GM20431 (cell line): ENCODE measurements around the gene PHACTR1.

ENCODE experiments used
- in situ Hi-C: fragments of 300-500 bp; cut with MseI, MboI; formaldehyde crosslinking; loops from one replicate; pipeline ENCODE4 v1.15.0; 2020; ENCODE audit warnings: low sequenced_read_pairs; ENCODE audit not compliant: unreplicated experiment

Gene PHACTR1

DNA sequence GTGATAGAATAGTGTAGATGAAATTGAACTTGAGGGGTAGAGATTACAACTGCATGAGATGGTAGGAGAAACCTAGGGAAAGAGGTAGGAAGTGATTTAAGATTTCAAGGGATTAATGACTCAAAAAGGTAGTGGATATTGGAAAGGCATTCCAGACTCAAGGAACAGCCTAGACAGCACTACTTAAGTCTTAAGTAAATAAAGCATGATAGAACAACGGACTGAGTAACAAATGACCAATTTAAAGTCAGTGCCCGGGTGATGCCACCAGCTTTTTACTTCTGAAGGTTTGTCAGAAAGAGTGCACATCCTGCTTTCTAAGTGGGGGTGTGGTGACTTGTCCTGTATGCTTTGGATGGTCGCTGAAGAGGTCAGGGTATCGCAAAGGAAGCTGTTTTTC lies 81.8 kb downstream of the PHACTR1 start:
- in situ Hi-C loops, result no loop called here

DNA sequence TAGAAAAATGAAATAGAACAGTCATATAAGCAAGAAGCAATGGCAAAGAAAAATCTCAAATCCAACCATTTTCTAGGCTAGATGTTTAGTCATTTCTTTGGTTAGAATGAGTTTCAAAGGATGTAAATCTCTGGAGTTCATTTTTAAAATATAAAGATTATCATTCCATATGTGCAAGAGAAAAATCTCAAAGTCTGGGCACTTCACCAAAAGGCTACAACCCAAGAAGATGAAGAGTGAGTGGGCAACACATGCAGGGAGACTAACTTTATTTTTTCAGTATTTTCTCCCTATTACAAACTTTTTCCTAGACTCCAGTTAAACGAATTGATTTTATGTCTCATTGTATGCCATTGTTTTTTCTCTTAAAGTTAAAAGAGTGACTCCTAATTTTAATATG lies 83.6 kb downstream of the PHACTR1 start:
- in situ Hi-C loops, result no loop called here

- in situ Hi-C loops, result no loop called here
These were observed 84.6 kb downstream of the PHACTR1 start for GRCh38 chr6:12801141-12801540.

- in situ Hi-C loops, result no loop called here
These were observed 85.9 kb downstream of the PHACTR1 start for GRCh38 chr6:12802440-12802839.

- in situ Hi-C loops, result no loop called here
These were observed 86.9 kb downstream of the PHACTR1 start for GRCh38 chr6:12803486-12803885.

- in situ Hi-C loops, result no loop called here
These were observed 88.5 kb downstream of the PHACTR1 start for GRCh38 chr6:12804952-12805645.

DNA sequence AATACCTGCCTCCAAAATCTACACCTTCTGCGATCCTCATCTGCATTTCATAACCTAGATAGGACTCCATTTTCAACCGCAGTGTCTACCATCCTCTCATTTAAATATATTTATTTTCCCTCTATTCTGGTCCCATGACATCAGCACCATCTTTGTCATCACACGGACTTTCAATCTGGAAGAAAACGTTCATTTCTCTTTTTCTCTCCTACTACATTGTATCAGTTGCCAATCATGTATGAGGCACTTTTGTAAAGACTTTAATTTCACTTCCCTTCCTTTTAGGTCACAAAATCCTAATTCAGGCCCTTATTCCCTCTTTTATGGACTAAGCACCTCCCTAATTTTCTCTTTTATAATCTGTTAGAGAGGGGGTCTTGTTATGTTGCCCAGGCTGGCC lies 89.6 kb downstream of the PHACTR1 start:
- in situ Hi-C loops, result no loop called here

GRCh38 chr6:12806796-12807195 lies 90.2 kb downstream of the PHACTR1 start:
- in situ Hi-C loops, result no loop called here

GRCh38 chr6:12811519-12811918 lies 95.0 kb downstream of the PHACTR1 start:
- in situ Hi-C loops, result no loop called here

- in situ Hi-C loops, result no loop called here
These were observed 96.8 kb downstream of the PHACTR1 start for GRCh38 chr6:12813321-12813720.

DNA sequence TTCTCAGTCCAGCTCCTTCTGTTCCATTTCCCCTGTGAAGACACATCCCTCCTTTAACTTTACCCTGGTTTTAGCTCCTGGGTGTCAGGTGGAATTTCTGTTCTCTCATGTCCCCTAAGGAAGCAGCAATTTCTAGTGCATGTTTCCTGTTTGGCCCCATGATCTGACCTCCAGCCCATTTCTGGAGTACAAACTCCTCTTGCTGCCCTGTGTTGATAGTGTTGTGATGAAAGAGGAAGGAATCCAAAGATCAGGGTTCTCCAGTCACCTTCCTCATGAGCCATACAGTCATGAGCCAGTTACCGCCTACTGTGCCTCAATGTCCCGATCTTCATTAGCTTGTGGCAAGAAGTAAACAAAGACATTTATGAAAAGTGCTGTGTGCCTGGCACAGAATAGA lies 97.4 kb downstream of the PHACTR1 start:
- in situ Hi-C loops, result no loop called here

- in situ Hi-C loops, result no loop called here
These were observed 98.5 kb downstream of the PHACTR1 start for GRCh38 chr6:12815089-12815488.

DNA sequence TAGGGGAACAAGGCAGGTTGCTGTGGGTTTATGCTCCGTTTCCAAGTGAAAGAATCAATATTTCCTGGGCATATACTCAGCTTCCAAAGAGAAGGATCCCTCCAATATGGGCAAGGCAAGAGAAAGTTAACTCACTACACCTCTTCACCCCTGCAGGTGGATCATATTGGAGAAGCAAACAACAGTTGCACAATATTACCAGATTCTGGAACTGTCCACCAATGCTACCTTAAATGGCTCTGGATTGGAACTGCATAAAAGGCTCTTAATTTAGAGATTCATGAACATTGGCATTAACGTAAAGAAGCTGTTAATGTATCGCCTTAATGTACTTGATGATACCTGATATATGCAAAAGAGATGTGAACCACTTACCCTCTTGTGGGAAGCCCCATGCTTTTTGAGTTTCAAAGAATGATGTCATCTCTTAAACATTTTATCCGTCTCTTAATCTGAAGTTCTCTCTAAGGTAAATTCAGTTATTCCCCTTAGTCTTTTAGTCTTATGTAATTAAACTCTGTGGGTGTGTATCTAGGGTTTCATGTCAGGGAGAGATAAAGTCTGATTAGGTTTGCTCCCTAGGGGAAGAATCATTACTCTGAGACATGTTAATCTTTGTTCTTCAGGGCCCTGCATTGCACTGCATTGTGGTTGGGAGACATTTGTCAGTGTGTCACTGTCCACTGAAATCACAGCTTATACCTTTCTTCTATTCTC lies 99.5 kb downstream of the PHACTR1 start:
- in situ Hi-C loops, result no loop called here

- in situ Hi-C loops, result no loop called here
These were observed 101.8 kb downstream of the PHACTR1 start for GRCh38 chr6:12818324-12818723.

DNA sequence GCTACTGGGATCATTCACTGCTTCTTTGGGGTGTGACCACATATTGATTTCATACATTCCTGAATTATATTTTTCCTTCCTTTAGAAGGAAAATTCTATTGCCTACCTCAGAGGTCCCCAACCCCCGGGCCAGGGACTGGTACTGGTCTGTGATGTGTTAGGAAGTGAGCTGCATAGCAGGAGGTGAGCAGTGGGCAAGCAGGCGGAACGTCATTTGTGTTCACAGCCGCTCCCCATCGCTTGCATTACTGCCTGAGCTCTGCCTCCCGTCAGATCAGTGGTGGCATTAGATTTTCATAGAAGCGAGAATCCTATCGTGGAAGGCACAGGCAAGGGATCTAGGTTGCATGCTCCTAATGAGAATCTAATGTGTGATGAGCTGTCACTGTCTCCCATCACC lies 107.3 kb downstream of the PHACTR1 start:
- in situ Hi-C loops, result no loop called here

GRCh38 chr6:12826584-12826983 lies 110.0 kb downstream of the PHACTR1 start:
- in situ Hi-C loops, result no loop called here

DNA sequence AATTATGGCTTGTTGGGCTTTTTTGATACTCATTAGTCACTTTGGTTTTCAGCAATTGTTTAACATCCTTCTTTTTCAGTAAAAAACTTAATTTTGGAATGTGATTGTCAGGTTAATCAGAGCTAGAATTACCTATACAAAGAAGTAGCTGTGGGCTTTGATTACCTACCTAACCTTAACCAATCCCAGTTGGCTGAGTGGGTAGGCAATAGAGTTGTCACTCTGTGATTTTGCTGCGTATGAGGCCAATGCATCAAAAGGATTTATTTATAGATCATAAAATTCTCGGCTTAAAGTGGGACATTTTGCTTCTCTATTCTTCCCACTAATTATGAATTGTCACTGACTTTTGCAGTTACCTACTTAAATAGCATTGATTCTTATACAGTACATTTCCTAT lies 111.4 kb downstream of the PHACTR1 start:
- in situ Hi-C loops, result no loop called here

DNA sequence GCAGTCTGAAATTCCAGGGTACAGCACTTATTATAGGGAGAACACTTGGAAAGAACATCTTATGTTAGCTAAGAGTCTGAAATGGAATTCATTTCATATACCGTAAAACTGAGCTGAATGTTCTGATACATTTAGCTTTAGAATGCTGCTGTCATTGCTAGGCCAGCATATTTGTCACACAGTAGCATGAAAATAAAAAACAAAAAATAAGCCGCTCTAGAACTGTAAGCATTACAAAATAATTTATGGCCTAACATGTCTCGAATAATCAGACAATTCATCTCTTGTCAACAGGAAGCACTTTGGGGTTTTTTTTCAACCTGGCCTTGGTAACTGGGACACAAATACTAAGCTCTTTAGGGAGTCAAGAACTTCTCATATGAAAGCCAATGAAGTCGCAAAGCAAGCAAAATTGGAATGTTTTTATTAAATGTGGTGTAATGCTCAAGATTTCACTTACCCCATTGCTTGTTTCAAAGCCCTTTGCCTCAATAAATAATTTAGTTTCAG lies 115.7 kb downstream of the PHACTR1 start:
- in situ Hi-C loops, result no loop called here

- in situ Hi-C loops, result no loop called here
These were observed 119.4 kb downstream of the PHACTR1 start for GRCh38 chr6:12836009-12836408.

DNA sequence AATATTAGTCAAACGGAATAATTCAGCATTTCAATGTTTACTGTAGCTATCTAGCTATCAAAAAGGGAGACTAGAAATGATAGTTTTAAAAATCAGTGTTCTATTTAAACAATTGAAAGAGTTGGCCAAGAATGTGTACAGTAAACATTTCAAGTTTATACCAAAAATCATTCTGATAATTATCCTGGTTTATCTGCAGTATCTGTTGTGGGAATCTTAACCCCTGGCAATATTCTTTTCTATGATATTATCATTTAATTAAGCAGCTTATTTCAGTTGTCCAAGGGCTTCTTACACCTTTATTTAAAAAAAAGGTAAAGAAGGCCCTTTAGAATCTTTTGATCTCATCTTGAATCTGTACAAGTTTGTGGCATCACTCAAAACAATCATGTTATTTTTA lies 125.1 kb downstream of the PHACTR1 start:
- in situ Hi-C loops, result no loop called here

DNA sequence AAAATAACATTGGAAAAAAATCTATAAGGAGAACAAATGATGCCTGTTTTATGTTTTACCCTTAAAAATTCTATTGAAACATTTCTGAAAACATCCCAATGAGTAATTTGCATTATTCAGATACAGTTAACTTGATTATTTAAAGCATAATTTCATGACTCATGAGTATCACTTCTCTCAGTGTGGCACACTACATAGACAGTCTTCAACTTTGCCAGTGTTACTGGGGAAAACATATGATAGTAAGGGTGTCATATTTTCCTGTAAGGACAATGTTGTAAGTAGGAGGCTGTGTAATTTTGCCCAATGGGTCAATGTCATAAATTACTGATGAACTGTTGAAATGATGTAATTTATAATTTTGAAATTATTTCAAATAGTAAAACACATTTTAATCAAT lies 125.5 kb downstream of the PHACTR1 start:
- in situ Hi-C loops, result no loop called here

DNA sequence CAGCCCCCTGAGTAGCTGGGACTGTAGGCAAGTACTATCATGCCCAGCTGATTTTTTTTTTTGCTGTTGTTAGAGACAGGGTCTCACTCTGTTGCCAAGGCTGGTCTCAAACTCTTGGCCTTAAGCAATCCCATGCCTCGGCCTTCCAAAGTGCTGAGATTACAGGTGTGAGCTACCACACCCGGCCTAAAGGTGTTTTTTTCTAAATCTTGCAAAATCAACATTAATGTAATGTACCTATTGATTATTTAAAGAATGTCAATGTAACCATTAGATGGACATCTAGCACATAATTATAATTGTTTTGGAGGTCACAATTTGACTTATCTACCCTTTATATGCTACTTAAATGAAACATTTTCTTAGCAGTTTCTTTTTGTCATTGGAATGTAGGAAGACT lies 126.1 kb downstream of the PHACTR1 start:
- in situ Hi-C loops, result no loop called here
